GM19395 (cell line): Measurements from ENCODE around the gene RBFA.
"Not testable (repeated sequence)": the region's sequence is repeated elsewhere in the genome, so short reads cannot be mapped to it uniquely, and the experiment has no call there.

Experiments used
- ATAC-seq: cut with Tn5 transposase; IDR thresholded peaks from one replicate; pipeline ENCODE4 v1.9.1; 2021; ENCODE audit warnings: mild to moderate bottlenecking, moderate library complexity; ENCODE audit not compliant: unreplicated experiment

The RBFA gene

DNA sequence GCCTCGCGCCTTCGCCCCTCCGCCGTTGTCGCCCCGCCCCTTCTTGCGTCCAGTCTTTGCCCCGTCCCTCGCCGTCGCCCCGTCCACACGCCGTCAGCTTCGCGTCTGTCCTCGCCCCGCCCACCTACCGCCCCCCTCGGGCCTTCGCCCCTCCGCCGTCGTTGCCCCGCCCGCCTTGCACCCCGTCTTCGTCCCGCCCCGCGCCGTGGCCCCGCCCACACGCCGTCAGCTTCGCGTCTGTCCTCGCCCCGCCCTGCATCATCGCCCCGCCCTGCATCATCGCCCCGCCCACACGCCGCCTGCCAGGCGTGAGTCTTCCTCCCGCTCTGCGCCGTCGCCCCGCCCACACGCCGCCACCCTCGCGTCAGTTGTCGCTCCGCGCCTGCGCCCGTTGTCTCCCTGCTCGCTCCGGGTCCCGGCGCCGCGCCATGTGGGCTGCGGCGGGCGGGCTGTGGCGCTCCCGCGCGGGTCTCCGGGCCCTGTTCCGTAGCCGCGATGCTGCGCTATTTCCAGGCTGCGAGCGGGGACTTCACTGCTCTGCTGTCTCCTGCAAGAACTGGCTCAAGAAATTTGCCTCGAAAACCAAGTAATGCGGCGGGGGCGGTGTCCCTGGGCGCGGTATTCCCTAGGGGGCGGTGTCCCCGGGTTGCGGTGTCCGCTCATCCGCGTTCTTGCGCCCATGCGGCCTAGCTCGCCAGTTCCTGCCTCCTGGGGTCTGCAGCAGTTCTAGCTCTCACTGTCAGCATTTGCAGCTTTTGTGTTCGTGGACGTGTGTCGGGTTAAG lies at the start of gene RBFA:
TSS of gene RBFA (plus strand) at position 367 of the 784 bp plus-strand sequence. CDS start at position 429, 62 bp downstream.
- ATAC-seq = peak; percentile 78

- ATAC-seq = no peak
These were observed 49.1 kb upstream of the RBFA start for GRCh38 chr18:79985172-79985571.

DNA sequence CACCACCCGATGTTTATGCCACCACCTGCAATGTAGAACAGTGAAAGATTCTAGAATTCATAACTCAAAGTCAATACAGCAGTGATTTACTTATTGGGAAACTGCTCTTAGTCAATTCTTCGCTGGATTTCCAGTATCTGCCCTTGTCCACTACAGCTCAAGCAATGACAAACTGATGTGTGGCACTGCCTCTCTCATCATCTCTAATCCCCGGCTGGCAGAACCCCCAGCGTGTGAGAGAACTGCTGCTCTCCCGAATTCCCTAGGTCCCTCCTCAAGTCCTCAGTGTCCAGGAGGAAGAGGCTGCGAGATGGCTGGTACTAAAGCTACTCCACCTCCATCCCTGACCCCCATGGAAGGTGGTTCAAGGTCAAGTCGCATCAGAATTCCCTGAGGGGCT lies 47.5 kb upstream of the RBFA start:
- no peak for ATAC-seq

DNA sequence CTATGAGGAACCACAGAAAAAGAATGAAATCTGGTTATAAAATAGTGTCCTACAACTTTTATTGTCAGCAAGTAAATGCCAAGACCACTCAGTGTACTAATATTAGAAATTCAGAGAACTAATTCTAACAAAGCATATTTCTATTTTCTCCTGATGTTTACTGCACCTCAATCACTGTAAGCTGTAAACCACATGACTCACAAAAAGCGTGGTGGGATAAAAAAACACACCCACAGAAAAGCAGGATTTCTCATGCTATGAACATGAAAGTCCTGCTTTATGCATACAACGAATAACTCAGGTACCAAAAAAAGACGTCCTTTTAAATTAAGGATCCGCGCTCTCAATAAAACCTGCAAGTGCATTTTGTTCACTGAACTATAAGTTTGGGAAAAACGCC lies 46.7 kb upstream of the RBFA start:
- no peak for ATAC-seq

DNA sequence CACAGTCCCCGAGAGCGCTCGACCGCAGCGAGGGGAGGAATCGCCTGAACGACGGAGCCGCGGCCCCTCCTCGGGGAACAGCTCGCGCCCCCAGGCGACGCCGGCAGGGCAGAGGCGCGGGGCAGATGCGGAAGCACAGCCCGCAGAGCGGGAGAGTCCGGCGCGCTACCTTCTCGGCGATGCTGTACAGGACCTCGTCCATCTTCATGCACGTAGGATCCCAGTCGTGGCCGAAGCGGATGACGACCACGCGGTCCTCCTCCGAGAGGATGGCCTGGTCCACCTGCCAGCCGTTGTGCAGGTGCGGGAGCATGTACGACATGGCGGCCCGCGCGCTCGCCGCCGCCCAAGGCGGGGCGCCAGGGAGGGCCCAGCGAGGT lies 46.2 kb upstream of the RBFA start:
- peak; percentile 69 for ATAC-seq

DNA sequence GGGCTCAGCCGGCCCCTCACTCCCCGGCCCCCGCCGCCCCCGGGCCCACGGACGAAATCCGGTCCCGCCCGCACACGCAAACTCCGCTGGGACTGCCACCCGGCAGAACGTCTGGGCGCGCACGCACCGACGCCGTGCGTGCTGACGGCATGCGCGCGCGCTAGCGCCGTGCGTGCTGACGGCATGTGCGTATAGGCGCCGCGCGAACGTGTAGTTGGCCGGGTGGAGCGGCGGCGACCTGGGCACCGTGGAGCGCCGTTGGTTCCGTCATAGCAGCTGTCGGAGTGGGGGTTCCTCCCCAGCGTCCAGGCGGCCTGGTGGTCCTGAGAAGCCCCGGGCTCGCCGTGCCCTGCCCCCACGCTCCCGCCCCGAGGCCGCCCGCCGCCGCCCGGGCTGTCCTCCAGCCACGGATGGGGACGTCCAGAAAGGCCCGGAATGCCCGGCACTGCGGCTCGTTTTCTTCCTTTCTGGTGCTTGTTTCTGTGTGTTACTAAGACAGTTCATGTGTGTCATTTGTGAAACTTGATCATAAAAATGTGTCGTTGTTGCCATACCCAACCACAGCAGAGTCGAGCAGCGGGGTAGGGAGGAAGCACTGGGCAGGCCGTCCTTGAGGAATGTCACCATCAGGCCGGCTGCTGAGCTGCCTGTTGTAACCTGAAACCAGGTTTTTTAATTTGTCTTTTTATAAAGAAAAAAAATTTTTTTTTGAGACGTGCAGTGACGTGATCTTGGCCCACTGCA lies 45.6 kb upstream of the RBFA start, which contains the start of gene TXNL4A:
TSS of gene TXNL4A (minus strand) at position 113 of the 744 bp plus-strand sequence. CDS start 171 bp downstream, outside the sequence.
- peak; percentile 96 for ATAC-seq

- ATAC-seq = no peak
These were observed 45.1 kb upstream of the RBFA start for GRCh38 chr18:79989195-79989497.

DNA sequence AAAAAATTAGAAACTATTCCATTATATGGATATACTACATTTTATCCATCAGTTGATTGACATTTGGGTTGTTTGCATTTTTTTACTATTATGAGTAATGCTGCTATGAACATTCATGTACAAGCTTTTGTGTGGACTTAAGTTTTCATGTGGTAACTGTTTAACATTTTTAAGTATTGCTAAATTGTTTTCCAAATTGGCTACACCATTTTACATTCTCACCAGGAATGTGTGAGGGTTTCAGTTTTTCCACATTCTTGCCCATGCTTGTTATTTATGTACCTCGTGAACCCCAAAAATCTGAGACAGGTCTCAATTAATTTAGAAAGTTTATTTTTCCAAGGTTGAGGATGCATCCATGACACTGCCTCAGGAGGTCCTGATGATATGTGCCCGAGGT lies 42.7 kb upstream of the RBFA start:
- no peak for ATAC-seq

DNA sequence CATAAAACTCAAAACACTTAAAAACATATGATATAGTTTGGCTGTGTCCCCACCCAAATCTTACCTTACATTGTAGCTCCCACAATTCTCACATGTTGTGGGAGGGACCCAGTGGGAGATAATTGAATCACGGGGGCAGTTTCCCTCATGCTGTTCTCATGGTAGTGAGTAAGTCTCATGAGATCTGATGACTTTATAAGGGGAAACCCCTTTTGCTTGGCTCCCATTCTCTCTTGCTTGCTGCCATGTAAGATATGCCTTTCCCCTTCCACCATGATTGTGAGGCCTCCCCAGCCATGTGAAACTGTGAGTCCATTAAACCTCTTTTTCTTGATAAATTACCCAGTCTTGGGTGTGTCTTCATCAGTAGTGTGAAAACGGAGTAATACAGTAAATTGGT lies 34.5 kb upstream of the RBFA start:
- not testable (repeated sequence) for ATAC-seq

GRCh38 chr18:80000877-80001276 lies 33.4 kb upstream of the RBFA start:
- ATAC-seq = no peak

- no peak for ATAC-seq
These were observed 31.8 kb upstream of the RBFA start for GRCh38 chr18:80002468-80002867.

- ATAC-seq = no peak
These were observed 29.5 kb upstream of the RBFA start for GRCh38 chr18:80004600-80005342.

DNA sequence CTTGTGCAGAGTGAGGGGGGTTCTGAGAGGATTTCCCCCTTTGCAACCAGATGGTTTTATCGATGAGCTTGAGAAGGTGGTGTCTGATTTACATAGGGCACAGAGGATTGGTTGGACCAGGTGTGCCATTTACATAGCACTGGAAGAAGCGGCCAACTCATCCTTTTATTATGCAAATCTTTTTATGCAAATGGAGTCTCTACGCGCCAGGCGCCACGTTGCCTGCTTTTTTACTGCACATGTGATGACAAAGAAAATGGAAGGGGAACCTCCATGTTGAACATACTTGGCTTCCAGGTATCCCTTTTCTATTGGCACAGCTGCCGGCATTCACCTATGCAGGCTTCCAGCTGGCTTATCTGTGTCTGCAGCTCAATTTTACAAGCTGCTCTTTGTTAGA lies 27.5 kb upstream of the RBFA start:
- no peak for ATAC-seq

GRCh38 chr18:80009661-80010550 lies 24.3 kb upstream of the RBFA start:
- ATAC-seq = no peak

DNA sequence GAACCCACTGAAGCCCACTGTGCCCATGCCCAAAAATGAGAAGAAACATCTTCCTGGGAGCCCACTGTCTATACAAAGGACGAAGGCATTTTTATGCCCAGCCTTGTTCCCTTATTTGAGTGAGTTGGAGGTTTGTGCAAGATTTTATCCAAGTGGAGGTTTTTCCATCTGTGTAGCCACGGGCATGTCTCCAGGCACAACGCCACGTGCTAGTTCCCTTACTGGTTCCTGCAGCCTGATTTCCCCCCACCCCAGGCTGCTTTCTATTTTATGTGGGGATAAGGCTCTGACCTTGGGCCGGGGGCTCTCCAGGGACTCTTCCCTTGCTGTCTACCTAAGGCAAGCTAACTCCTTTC lies 23.7 kb upstream of the RBFA start:
- ATAC-seq = no peak

- ATAC-seq = not testable (repeated sequence)
These were observed 22.6 kb upstream of the RBFA start for GRCh38 chr18:80011496-80012137.

GRCh38 chr18:80012714-80013113 lies 21.5 kb upstream of the RBFA start:
- ATAC-seq = no peak

- no peak for ATAC-seq
These were observed 11.6 kb upstream of the RBFA start for GRCh38 chr18:80022613-80023012.

DNA sequence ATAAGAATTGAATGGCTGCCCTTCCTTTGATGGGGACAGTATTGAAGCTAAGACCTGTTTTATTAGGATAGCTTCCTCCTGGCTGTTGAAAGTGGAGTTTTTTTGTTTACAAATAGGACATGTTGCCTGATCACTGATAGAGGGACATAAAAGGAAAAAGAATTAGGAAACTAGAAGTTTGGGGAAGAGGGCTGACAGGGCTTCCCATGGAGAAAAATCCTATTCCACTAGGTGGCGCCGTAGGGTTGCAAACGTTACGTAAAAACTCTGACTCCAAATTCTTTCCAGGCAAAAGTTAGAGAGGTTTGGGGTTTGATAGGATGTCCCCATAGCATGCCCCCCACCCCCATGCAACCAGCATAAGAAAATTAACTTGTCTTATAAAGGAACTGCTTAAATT lies 11.1 kb upstream of the RBFA start:
- no peak for ATAC-seq

DNA sequence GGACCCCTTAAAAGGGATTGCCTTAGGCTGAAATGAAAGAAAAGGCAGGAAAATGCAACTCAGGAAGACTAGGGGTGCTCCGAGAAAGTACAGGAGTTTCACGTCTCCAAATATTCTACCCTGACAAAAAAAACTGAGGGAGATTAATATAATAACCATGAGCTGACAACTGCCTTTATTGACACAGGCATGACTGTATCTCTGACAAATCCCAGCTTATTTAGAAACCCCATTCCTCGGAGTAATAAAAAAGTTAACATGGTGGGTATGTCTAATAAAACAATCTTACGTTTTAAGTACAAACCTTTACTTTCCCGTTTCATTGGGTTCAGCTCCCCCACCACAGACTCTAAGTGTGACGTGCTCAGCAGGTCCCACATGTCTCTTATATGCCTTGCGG lies 7.9 kb upstream of the RBFA start:
- ATAC-seq = no peak
